GM12878 (cell line): ENCODE results near the gene AKTIP. TPM values are rescaled to one million over a fixed set of nuclear protein-coding genes. Genes with fewer than 3 reads are reported as not detected.

Experiments
- CREM ChIP-seq: IDR thresholded peaks from 2 replicates; pipeline ENCODE4 v1.6.1; 2014; ENCODE audit warnings: antibody characterized with exemption, low read depth
- ESRRA ChIP-seq: IDR thresholded peaks from 2 replicates; pipeline ENCODE4 v1.6.1; 2012; ENCODE audit warnings: mild to moderate bottlenecking, low read length, improper control_type of control experiment
- HCFC1 ChIP-seq: fragments of 150-350 bp; IDR thresholded peaks from 2 replicates; pipeline ENCODE4 v1.6.1; 2014; ENCODE audit warnings: low read length
- IKZF1 ChIP-seq: fragments of 450-650 bp; conservative IDR thresholded peaks from 2 replicates; pipeline ENCODE4 v1.6.1; 2017; ENCODE audit warnings: antibody characterized with exemption, mild to moderate bottlenecking
- JUNB ChIP-seq: IDR thresholded peaks from 2 replicates; pipeline ENCODE4 v1.6.1; 2016; ENCODE audit warnings: antibody characterized with exemption, mild to moderate bottlenecking
- NFYA ChIP-seq: IDR thresholded peaks from 2 replicates; pipeline ENCODE4 v1.6.1; 2011; ENCODE audit warnings: low read depth, mild to moderate bottlenecking, low read length, improper control_type of control experiment, borderline replicate concordance
- NFYB ChIP-seq: IDR thresholded peaks from 2 replicates; pipeline ENCODE4 v1.6.1; 2011; ENCODE audit warnings: low read depth, mild to moderate bottlenecking, low read length, improper control_type of control experiment, moderate library complexity; ENCODE audit not compliant: insufficient read depth
- PAX5 ChIP-seq: IDR thresholded peaks from 2 replicates; pipeline ENCODE4 v1.6.1; 2011; ENCODE audit warnings: low read depth, low read length, borderline replicate concordance
- POU2F2 ChIP-seq: IDR thresholded peaks from 3 replicates; pipeline ENCODE4 v1.6.1; 2011; ENCODE audit warnings: low read depth, mild to moderate bottlenecking, low read length, borderline replicate concordance
- RBBP5 ChIP-seq: fragments of 200-600 bp; sonication (generic); conservative IDR thresholded peaks from 2 replicates; pipeline ENCODE4 v1.6.1; 2016
- RELA ChIP-seq: fragments of 450-650 bp; IDR thresholded peaks from 2 replicates; pipeline ENCODE4 v1.8.0; 2014; ENCODE audit warnings: borderline replicate concordance; ENCODE audit not compliant: partially characterized antibody
- RUNX3 ChIP-seq: IDR thresholded peaks from 2 replicates; pipeline ENCODE4 v1.6.1; 2012; ENCODE audit warnings: low read length, inconsistent platforms
- SIX5 ChIP-seq: IDR thresholded peaks from 2 replicates; pipeline ENCODE4 v1.6.1; 2011; ENCODE audit warnings: mild to moderate bottlenecking, low read depth, low read length, moderate library complexity; ENCODE audit not compliant: severe bottlenecking
- SMARCA5 ChIP-seq: fragments of 450-650 bp; IDR thresholded peaks from 2 replicates; pipeline ENCODE4 v1.6.1; 2017; ENCODE audit warnings: mild to moderate bottlenecking
- SPI1 ChIP-seq: IDR thresholded peaks from 2 replicates; pipeline ENCODE4 v1.6.1; 2011; ENCODE audit warnings: low read depth, mild to moderate bottlenecking, low read length, moderate library complexity, borderline replicate concordance; ENCODE audit not compliant: insufficient read depth
- TBL1XR1 ChIP-seq: IDR thresholded peaks from 2 replicates; pipeline ENCODE4 v1.6.1; 2012; ENCODE audit warnings: low read depth, low read length, improper control_type of control experiment
- ZNF207 ChIP-seq: fragments of 450-650 bp; IDR thresholded peaks from 2 replicates; pipeline ENCODE4 v1.6.1; 2014; ENCODE audit warnings: antibody characterized with exemption, mild to moderate bottlenecking, borderline replicate concordance
- ZNF274 ChIP-seq: IDR thresholded peaks from one replicate; pipeline ENCODE4 v1.8.0; 2011; ENCODE audit not compliant: insufficient read length, insufficient read depth
- ZNF622 ChIP-seq: fragments of 450-650 bp; IDR thresholded peaks from 2 replicates; pipeline ENCODE4 v1.6.1; 2017; ENCODE audit warnings: mild to moderate bottlenecking, inconsistent platforms
- polyA plus RNA-seq, 11 experiments: library from polyadenylated mRNA; depleted of rRNA in 4 of 11; unstranded in 6 of 11; stranded (reverse) in 5 of 11; fragments of >200 nt; fragmentation: Nextera tagmentation in 4 of 11; fragmentation: Illumina TruSeq in 1 of 11; extraction: Ambion mirVana in 4 of 11; extraction: Trizol in 1 of 11; gene quantifications; 1 replicate in 1 of 11; 2 replicates in 10 of 11; pipeline versions ENCODE4 v1.2.1 to v1.2.3, GENCODE V29; 2011 to 2016; ENCODE audit warnings: inconsistent platforms in 2 of 11, missing spikeins in 2 of 11, low read depth in 1 of 11
- total RNA-seq, 4 experiments: library from RNA; depleted of rRNA in 3 of 4; stranded (reverse); fragments of >200 nt in 3 of 4; fragmentation: Illumina TruSeq in 1 of 4; extraction: Trizol in 1 of 4; gene quantifications; 2 replicates each; pipeline versions ENCODE4 v1.2.1 to v1.2.3, GENCODE V29; 2013 to 2021
- TF ChIP-seq, protein P1 (sequence below): fragments of 150-350 bp; IDR thresholded peaks from 2 replicates; pipeline ENCODE4 v1.6.1; 2014; ENCODE audit warnings: mild to moderate bottlenecking, low read depth, low read length
- TF ChIP-seq, protein P2 (sequence below): fragments of 450-650 bp; IDR thresholded peaks from 2 replicates; pipeline ENCODE4 v1.6.1; 2016; ENCODE audit warnings: mild to moderate bottlenecking, moderate library complexity, borderline replicate concordance
- TF ChIP-seq, protein P3 (sequence below): IDR thresholded peaks from 2 replicates; pipeline ENCODE4 v1.6.1; 2012; ENCODE audit warnings: mild to moderate bottlenecking, low read depth, low read length
- TF ChIP-seq, protein P4 (sequence below): fragments of 450-650 bp; IDR thresholded peaks from 2 replicates; pipeline ENCODE4 v1.6.1; 2014; ENCODE audit warnings: mild to moderate bottlenecking

Gene AKTIP
- total and polyA plus RNA-seq, 10 of the 15 experiments (the other 5 are each of a cell fraction or from before 2014, with no cell fraction given): 11.4 to 22.9 (median 13.6) TPM

DNA sequence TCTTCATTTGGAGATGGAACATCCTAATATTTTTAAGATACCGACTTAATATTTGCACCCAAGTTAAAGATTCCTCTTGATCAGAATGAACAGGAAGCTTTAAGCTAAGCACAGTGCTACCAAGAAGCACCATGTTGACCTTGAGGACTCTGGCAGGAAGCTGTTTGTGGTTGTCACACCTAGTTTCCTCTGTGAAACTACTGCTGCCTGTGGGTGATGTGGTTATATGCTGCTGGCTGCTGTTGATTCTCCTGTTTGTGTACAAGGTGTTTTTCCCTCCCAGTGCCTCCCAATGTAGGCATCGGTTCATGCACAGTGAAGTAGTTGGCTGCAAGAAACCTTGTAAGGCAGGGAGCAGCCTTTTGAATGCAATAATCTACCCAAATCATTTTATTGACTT is 45.3 kb downstream of the AKTIP start (continued):
- TF ChIP-seq NFYA (no peak), TBL1XR1 (peak; percentile 83), CREM (peak; percentile 55; the same call in 1 of the 2 replicates), RBBP5 (no peak), SIX5 (no peak), SMARCA5 (no peak), POU2F2 (peak; percentile 78; the same call in 1 of the 3 replicates), PAX5 (peak; percentile 93), ESRRA (peak; percentile 99), IKZF1 (peak; percentile 90), SPI1 (no peak), ZNF274 (no peak), ZNF622 (no peak), HCFC1 (no peak), NFYB (no peak), ZNF207 (no peak), RELA (no peak), RUNX3 (peak; percentile 99), JUNB (no peak)
- TF ChIP-seq, protein P1, sequence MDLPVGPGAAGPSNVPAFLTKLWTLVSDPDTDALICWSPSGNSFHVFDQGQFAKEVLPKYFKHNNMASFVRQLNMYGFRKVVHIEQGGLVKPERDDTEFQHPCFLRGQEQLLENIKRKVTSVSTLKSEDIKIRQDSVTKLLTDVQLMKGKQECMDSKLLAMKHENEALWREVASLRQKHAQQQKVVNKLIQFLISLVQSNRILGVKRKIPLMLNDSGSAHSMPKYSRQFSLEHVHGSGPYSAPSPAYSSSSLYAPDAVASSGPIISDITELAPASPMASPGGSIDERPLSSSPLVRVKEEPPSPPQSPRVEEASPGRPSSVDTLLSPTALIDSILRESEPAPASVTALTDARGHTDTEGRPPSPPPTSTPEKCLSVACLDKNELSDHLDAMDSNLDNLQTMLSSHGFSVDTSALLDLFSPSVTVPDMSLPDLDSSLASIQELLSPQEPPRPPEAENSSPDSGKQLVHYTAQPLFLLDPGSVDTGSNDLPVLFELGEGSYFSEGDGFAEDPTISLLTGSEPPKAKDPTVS: no peak
- TF ChIP-seq, protein P2, sequence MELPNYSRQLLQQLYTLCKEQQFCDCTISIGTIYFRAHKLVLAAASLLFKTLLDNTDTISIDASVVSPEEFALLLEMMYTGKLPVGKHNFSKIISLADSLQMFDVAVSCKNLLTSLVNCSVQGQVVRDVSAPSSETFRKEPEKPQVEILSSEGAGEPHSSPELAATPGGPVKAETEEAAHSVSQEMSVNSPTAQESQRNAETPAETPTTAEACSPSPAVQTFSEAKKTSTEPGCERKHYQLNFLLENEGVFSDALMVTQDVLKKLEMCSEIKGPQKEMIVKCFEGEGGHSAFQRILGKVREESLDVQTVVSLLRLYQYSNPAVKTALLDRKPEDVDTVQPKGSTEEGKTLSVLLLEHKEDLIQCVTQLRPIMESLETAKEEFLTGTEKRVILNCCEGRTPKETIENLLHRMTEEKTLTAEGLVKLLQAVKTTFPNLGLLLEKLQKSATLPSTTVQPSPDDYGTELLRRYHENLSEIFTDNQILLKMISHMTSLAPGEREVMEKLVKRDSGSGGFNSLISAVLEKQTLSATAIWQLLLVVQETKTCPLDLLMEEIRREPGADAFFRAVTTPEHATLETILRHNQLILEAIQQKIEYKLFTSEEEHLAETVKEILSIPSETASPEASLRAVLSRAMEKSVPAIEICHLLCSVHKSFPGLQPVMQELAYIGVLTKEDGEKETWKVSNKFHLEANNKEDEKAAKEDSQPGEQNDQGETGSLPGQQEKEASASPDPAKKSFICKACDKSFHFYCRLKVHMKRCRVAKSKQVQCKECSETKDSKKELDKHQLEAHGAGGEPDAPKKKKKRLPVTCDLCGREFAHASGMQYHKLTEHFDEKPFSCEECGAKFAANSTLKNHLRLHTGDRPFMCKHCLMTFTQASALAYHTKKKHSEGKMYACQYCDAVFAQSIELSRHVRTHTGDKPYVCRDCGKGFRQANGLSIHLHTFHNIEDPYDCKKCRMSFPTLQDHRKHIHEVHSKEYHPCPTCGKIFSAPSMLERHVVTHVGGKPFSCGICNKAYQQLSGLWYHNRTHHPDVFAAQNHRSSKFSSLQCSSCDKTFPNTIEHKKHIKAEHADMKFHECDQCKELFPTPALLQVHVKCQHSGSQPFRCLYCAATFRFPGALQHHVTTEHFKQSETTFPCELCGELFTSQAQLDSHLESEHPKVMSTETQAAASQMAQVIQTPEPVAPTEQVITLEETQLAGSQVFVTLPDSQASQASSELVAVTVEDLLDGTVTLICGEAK: no peak
- TF ChIP-seq, protein P3, sequence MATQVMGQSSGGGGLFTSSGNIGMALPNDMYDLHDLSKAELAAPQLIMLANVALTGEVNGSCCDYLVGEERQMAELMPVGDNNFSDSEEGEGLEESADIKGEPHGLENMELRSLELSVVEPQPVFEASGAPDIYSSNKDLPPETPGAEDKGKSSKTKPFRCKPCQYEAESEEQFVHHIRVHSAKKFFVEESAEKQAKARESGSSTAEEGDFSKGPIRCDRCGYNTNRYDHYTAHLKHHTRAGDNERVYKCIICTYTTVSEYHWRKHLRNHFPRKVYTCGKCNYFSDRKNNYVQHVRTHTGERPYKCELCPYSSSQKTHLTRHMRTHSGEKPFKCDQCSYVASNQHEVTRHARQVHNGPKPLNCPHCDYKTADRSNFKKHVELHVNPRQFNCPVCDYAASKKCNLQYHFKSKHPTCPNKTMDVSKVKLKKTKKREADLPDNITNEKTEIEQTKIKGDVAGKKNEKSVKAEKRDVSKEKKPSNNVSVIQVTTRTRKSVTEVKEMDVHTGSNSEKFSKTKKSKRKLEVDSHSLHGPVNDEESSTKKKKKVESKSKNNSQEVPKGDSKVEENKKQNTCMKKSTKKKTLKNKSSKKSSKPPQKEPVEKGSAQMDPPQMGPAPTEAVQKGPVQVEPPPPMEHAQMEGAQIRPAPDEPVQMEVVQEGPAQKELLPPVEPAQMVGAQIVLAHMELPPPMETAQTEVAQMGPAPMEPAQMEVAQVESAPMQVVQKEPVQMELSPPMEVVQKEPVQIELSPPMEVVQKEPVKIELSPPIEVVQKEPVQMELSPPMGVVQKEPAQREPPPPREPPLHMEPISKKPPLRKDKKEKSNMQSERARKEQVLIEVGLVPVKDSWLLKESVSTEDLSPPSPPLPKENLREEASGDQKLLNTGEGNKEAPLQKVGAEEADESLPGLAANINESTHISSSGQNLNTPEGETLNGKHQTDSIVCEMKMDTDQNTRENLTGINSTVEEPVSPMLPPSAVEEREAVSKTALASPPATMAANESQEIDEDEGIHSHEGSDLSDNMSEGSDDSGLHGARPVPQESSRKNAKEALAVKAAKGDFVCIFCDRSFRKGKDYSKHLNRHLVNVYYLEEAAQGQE: no peak
- TF ChIP-seq, protein P4, sequence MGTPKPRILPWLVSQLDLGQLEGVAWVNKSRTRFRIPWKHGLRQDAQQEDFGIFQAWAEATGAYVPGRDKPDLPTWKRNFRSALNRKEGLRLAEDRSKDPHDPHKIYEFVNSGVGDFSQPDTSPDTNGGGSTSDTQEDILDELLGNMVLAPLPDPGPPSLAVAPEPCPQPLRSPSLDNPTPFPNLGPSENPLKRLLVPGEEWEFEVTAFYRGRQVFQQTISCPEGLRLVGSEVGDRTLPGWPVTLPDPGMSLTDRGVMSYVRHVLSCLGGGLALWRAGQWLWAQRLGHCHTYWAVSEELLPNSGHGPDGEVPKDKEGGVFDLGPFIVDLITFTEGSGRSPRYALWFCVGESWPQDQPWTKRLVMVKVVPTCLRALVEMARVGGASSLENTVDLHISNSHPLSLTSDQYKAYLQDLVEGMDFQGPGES: no peak
